GM18508 (cell line): ENCODE measurements around the gene UNG.
"Not testable (repeated sequence)": the region's sequence is repeated elsewhere in the genome, so short reads cannot be mapped to it uniquely, and the experiment has no call there.

ENCODE experiments used
- ATAC-seq: cut with Tn5 transposase; IDR thresholded peaks from one replicate; pipeline ENCODE4 v1.9.1; 2021; ENCODE audit warnings: moderate number of reproducible peaks; ENCODE audit not compliant: insufficient read depth, unreplicated experiment

UNG gene

GRCh38 chr12:109097435-109098182 lies at the start of gene UNG:
Gene UNG, plus strand, starts transcription at chr12:109097597. Its CDS starts 83 bp downstream, at chr12:109097680.
- ATAC-seq: no peak

- not testable (repeated sequence) for ATAC-seq
Measured at GRCh38 chr12:109048706-109049105, 48.7 kb upstream of the UNG start.

GRCh38 chr12:109049794-109050193 lies 47.6 kb upstream of the UNG start:
- ATAC-seq: not testable (repeated sequence)

GRCh38 chr12:109052097-109052413 lies 45.3 kb upstream of the UNG start:
- no peak for ATAC-seq

- ATAC-seq: peak; percentile 73
Measured at GRCh38 chr12:109052414-109053323, 44.7 kb upstream of the UNG start, which contains the start of gene USP30. Gene USP30, plus strand, starts transcription at chr12:109052576. Its CDS starts 103 bp downstream, at chr12:109052679.

- ATAC-seq: no peak
Measured at GRCh38 chr12:109053382-109054123, 43.8 kb upstream of the UNG start.

- ATAC-seq: not testable (repeated sequence)
Measured at GRCh38 chr12:109054124-109054513, 43.3 kb upstream of the UNG start.

- no peak for ATAC-seq
Measured at GRCh38 chr12:109054520-109054919, 42.9 kb upstream of the UNG start.

GRCh38 chr12:109056891-109057290 lies 40.5 kb upstream of the UNG start:
- no peak for ATAC-seq

GRCh38 chr12:109057376-109057775 lies 40.0 kb upstream of the UNG start:
- no peak for ATAC-seq

GRCh38 chr12:109058773-109059172 lies 38.6 kb upstream of the UNG start:
- ATAC-seq: no peak

GRCh38 chr12:109064143-109064542 lies 33.3 kb upstream of the UNG start:
- ATAC-seq: no peak

GRCh38 chr12:109065154-109065852 lies 32.1 kb upstream of the UNG start:
- no peak for ATAC-seq

GRCh38 chr12:109065853-109066193 lies 31.6 kb upstream of the UNG start:
- no peak for ATAC-seq

GRCh38 chr12:109069307-109070271 lies 27.8 kb upstream of the UNG start:
- no peak for ATAC-seq

GRCh38 chr12:109074866-109075265 lies 22.5 kb upstream of the UNG start:
- ATAC-seq: no peak

GRCh38 chr12:109082751-109083150 lies 14.6 kb upstream of the UNG start:
- ATAC-seq: no peak

GRCh38 chr12:109084425-109084824 lies 13.0 kb upstream of the UNG start:
- no peak for ATAC-seq

- no peak for ATAC-seq
Measured at GRCh38 chr12:109085590-109085989, 11.8 kb upstream of the UNG start.
